ENCODE results near the gene ARSK. TPM values are rescaled to one million over a fixed set of nuclear protein-coding genes. Genes with fewer than 3 reads are reported as not detected.

ARSK gene
- total RNA-seq, 2 experiments from 2014 or later: 4.1 to 5.2 TPM

- no peaks in the 10 kb centered on the region for H3K9me3 Mint-ChIP-seq
- H3K27me3 Mint-ChIP-seq: no peaks in the 10 kb centered on the region
- peaks cover 25% of the 10 kb centered on the region for H3K36me3 Mint-ChIP-seq
- no peak for DNase-seq
- no peak overlapping the region for H3K4me3 Mint-ChIP-seq
- H3K4me1 Mint-ChIP-seq: peaks cover 13% of the 10 kb centered on the region
- H3K27ac Mint-ChIP-seq: peak overlapping the region; percentile 3
These were observed 11.7 kb upstream of the ARSK start for GRCh38 chr5:95543017-95543705.

- H3K4me1 Mint-ChIP-seq: peaks cover 27% of the 10 kb centered on the region
- DNase-seq: no peak
- H3K9me3 Mint-ChIP-seq: no peaks in the 10 kb centered on the region
- no peaks in the 10 kb centered on the region for H3K27me3 Mint-ChIP-seq
- H3K27ac Mint-ChIP-seq: no peak overlapping the region
- H3K36me3 Mint-ChIP-seq: peaks cover 24% of the 10 kb centered on the region
- no peak overlapping the region for H3K4me3 Mint-ChIP-seq
These were observed 5.9 kb upstream of the ARSK start for GRCh38 chr5:95549030-95549429.

GRCh38 chr5:95554331-95554646 lies 612 bp upstream of the ARSK start:
- DNase-seq: no peak
- peaks cover 32% of the 10 kb centered on the region for H3K4me1 Mint-ChIP-seq
- no peaks in the 10 kb centered on the region for H3K9me3 Mint-ChIP-seq
- H3K4me3 Mint-ChIP-seq: peak overlapping the region; percentile 97
- peaks cover 10% of the 10 kb centered on the region for H3K36me3 Mint-ChIP-seq
- peak overlapping the region; percentile 92 for H3K27ac Mint-ChIP-seq
- no peaks in the 10 kb centered on the region for H3K27me3 Mint-ChIP-seq

GRCh38 chr5:95555553-95555952 lies 652 bp downstream of the ARSK start:
- peak overlapping the region; percentile 97 for H3K4me3 Mint-ChIP-seq
- peak overlapping the region; percentile 92 for H3K27ac Mint-ChIP-seq
- DNase-seq: no peak
- H3K9me3 Mint-ChIP-seq: no peaks in the 10 kb centered on the region
- peaks cover 10% of the 10 kb centered on the region for H3K36me3 Mint-ChIP-seq
- peaks cover 32% of the 10 kb centered on the region for H3K4me1 Mint-ChIP-seq
- H3K27me3 Mint-ChIP-seq: no peaks in the 10 kb centered on the region

GRCh38 chr5:95557841-95558240 lies 2.9 kb downstream of the ARSK start:
- Mint-ChIP-seq H3K36me3 (peaks cover 2% of the 10 kb centered on the region), H3K27ac (no peak overlapping the region), H3K4me3 (no peak overlapping the region), H3K9me3 (no peaks in the 10 kb centered on the region), H3K4me1 (peaks cover 18% of the 10 kb centered on the region), H3K27me3 (no peaks in the 10 kb centered on the region)
- DNase-seq: no peak

- Mint-ChIP-seq H3K9me3 (no peaks in the 10 kb centered on the region), H3K36me3 (peaks cover 7% of the 10 kb centered on the region), H3K27me3 (no peaks in the 10 kb centered on the region), H3K4me3 (no peak overlapping the region), H3K4me1 (peaks cover 7% of the 10 kb centered on the region), H3K27ac (no peak overlapping the region)
- no peak for DNase-seq
These were observed 7.4 kb downstream of the ARSK start for GRCh38 chr5:95562282-95562681.

GRCh38 chr5:95563367-95563766 lies 8.5 kb downstream of the ARSK start:
- peaks cover 9% of the 10 kb centered on the region for H3K36me3 Mint-ChIP-seq
- no peak overlapping the region for H3K27ac Mint-ChIP-seq

GRCh38 chr5:95564450-95564849 lies 9.5 kb downstream of the ARSK start:
- no peak overlapping the region for H3K4me3 Mint-ChIP-seq
- peaks cover 9% of the 10 kb centered on the region for H3K36me3 Mint-ChIP-seq
- peaks cover 2% of the 10 kb centered on the region for H3K4me1 Mint-ChIP-seq
- no peaks in the 10 kb centered on the region for H3K27me3 Mint-ChIP-seq
- no peaks in the 10 kb centered on the region for H3K9me3 Mint-ChIP-seq
- DNase-seq: no peak
- H3K27ac Mint-ChIP-seq: no peak overlapping the region

More at GRCh38 chr5:95563367-95563766, 8.5 kb downstream of the ARSK start:
- Mint-ChIP-seq H3K9me3 (no peaks in the 10 kb centered on the region), H3K4me3 (no peak overlapping the region), H3K4me1 (peaks cover 2% of the 10 kb centered on the region), H3K27me3 (no peaks in the 10 kb centered on the region)
- no peak for DNase-seq

GRCh38 chr5:95565280-95565920 lies 10.5 kb downstream of the ARSK start:
- Mint-ChIP-seq H3K4me1 (peaks cover 2% of the 10 kb centered on the region), H3K4me3 (no peak overlapping the region), H3K9me3 (no peaks in the 10 kb centered on the region), H3K27ac (no peak overlapping the region), H3K36me3 (peaks cover 9% of the 10 kb centered on the region), H3K27me3 (no peaks in the 10 kb centered on the region)
- no peak for DNase-seq

- Mint-ChIP-seq H3K4me3 (no peak overlapping the region), H3K4me1 (no peaks in the 10 kb centered on the region), H3K27me3 (no peaks in the 10 kb centered on the region), H3K36me3 (peaks cover 22% of the 10 kb centered on the region), H3K9me3 (no peaks in the 10 kb centered on the region), H3K27ac (no peak overlapping the region)
- no peak for DNase-seq
These were observed 17.1 kb downstream of the ARSK start for GRCh38 chr5:95572016-95572415.

GRCh38 chr5:95581576-95581975 lies 26.7 kb downstream of the ARSK start:
- H3K27ac Mint-ChIP-seq: no peak overlapping the region
- no peak overlapping the region for H3K4me3 Mint-ChIP-seq
- no peaks in the 10 kb centered on the region for H3K9me3 Mint-ChIP-seq
- no peaks in the 10 kb centered on the region for H3K4me1 Mint-ChIP-seq
- no peaks in the 10 kb centered on the region for H3K27me3 Mint-ChIP-seq
- DNase-seq: no peak
- peaks cover 7% of the 10 kb centered on the region for H3K36me3 Mint-ChIP-seq

GRCh38 chr5:95583992-95584391 lies 29.1 kb downstream of the ARSK start:
- Mint-ChIP-seq H3K4me3 (no peak overlapping the region), H3K9me3 (no peaks in the 10 kb centered on the region), H3K36me3 (peaks cover 7% of the 10 kb centered on the region), H3K4me1 (no peaks in the 10 kb centered on the region), H3K27ac (no peak overlapping the region), H3K27me3 (no peaks in the 10 kb centered on the region)
- DNase-seq: no peak

- H3K27me3 Mint-ChIP-seq: no peaks in the 10 kb centered on the region
- no peak for DNase-seq
These were observed 36.0 kb downstream of the ARSK start for GRCh38 chr5:95590880-95591279.

GRCh38 chr5:95591490-95591901 lies 36.6 kb downstream of the ARSK start:
- Mint-ChIP-seq H3K9me3 (no peaks in the 10 kb centered on the region), H3K27ac (no peak overlapping the region), H3K4me1 (peaks cover 14% of the 10 kb centered on the region), H3K27me3 (no peaks in the 10 kb centered on the region), H3K4me3 (no peak overlapping the region), H3K36me3 (peaks cover 8% of the 10 kb centered on the region)
- DNase-seq: no peak

More at GRCh38 chr5:95590880-95591279, 36.0 kb downstream of the ARSK start:
- H3K4me3 Mint-ChIP-seq: no peak overlapping the region
- H3K9me3 Mint-ChIP-seq: no peaks in the 10 kb centered on the region
- H3K27ac Mint-ChIP-seq: peak overlapping the region; percentile 63
- H3K4me1 Mint-ChIP-seq: peaks cover 14% of the 10 kb centered on the region
- peaks cover 8% of the 10 kb centered on the region for H3K36me3 Mint-ChIP-seq

- H3K27ac Mint-ChIP-seq: no peak overlapping the region
- peaks cover 12% of the 10 kb centered on the region for H3K4me1 Mint-ChIP-seq
- no peaks in the 10 kb centered on the region for H3K9me3 Mint-ChIP-seq
- H3K36me3 Mint-ChIP-seq: peaks cover 8% of the 10 kb centered on the region
- DNase-seq: no peak
- no peaks in the 10 kb centered on the region for H3K27me3 Mint-ChIP-seq
- no peak overlapping the region for H3K4me3 Mint-ChIP-seq
These were observed 40.5 kb downstream of the ARSK start for GRCh38 chr5:95595289-95595931.

GRCh38 chr5:95599252-95599651 lies 44.4 kb downstream of the ARSK start:
- Mint-ChIP-seq H3K36me3 (peaks cover 1% of the 10 kb centered on the region), H3K4me1 (no peaks in the 10 kb centered on the region), H3K9me3 (no peaks in the 10 kb centered on the region), H3K27me3 (no peaks in the 10 kb centered on the region), H3K27ac (no peak overlapping the region), H3K4me3 (no peak overlapping the region)
- no peak for DNase-seq
